HG03066 (cell line): Measurements from ENCODE around the gene GNG12.
"Not testable (repeated sequence)": the region's sequence is repeated elsewhere in the genome, so short reads cannot be mapped to it uniquely, and the experiment has no call there.

Source experiments
- ATAC-seq: cut with Tn5 transposase; IDR thresholded peaks from one replicate; pipeline ENCODE4 v1.9.1; 2021; ENCODE audit warnings: low read depth; ENCODE audit not compliant: unreplicated experiment

The GNG12 gene

GRCh38 chr1:67665307-67665706 lies 168.0 kb downstream of the GNG12 start:
- not testable (repeated sequence) for ATAC-seq

- no peak for ATAC-seq
Observed at GRCh38 chr1:67664048-67664447, 169.2 kb downstream of the GNG12 start.

GRCh38 chr1:67662884-67663283 lies 170.4 kb downstream of the GNG12 start:
- ATAC-seq: no peak

GRCh38 chr1:67659229-67659628 lies 174.0 kb downstream of the GNG12 start:
- no peak for ATAC-seq

- ATAC-seq: not testable (repeated sequence)
Observed at GRCh38 chr1:67657152-67657551, 176.1 kb downstream of the GNG12 start.

- no peak for ATAC-seq
Observed at GRCh38 chr1:67655581-67655980, 177.7 kb downstream of the GNG12 start.

- no peak for ATAC-seq
Observed at GRCh38 chr1:67653304-67653703, 180.0 kb downstream of the GNG12 start.

GRCh38 chr1:67652800-67653199 lies 180.5 kb downstream of the GNG12 start:
- no peak for ATAC-seq
